Heart left ventricle (tissue), 13 donors: Measurements from ENCODE around the gene SFT2D3.

Experiments used
- CTCF ChIP-seq, 12 donors: fragments of 200-600 bp; sonication (generic) in 4 of 12; IDR thresholded peaks; one replicate each; pipeline versions ENCODE4 v1.5.0 to v1.8.0; 2018 to 2022; ENCODE audit warnings: antibody characterized with exemption in 12 of 12, mild to moderate bottlenecking in 5 of 12
- POLR2A ChIP-seq, 2 donors: fragments of 450-650 bp; IDR thresholded peaks; one replicate each; pipeline ENCODE4 v1.6.1; 2017; ENCODE audit warnings: antibody characterized with exemption in 2 of 2, mild to moderate bottlenecking in 2 of 2, moderate library complexity in 2 of 2
- donor health status: ischemic (EF 13 %, LVEDD 7.1; RV severe dilation, severe dysfunction).
- donor health status: DM: no; HTN: yes; CAD: no.
- donor health status: DM: no; HTN: no; CAD: no.
- donor health status: ischemic (EF 25% LVEDD 6.9; RV normal size, moderate dysfunction).
- donor health status: ischemic (EF 25% LVEDD 5.7; RV mildly dilated, moderate dysfunction).
- donor health status: ischemic (EF 35%, LVEDD 5.7; RV mildly dilated, moderate dysfunction).
- donor health status: nonischemic (EF 11% LVEDD 7.7; RV severe dilation, severe dysfunction).
- donor health status: DM: yes; HTN: yes; CAD: no.
- donor health status: PGD.
- donor health status: ischemic (EF 29% LVEDD 5.4; RV normal size, mild dysfunction).
- donor health status: nonischemic (EF 23%, LVEDD 6.1; RV moderate dilation, normal function).

- no peak for TF ChIP-seq CTCF (IDR thresholded peaks at IDR 0.05)
- no peak for TF ChIP-seq POLR2A (IDR thresholded peaks at IDR 0.05)
Observed at GRCh38 chr2:127690696-127691095, 10.6 kb upstream of the SFT2D3 start.
